GM23338 (cell line): Measurements from ENCODE around the gene TTC31. TPM values are rescaled to one million over a fixed set of nuclear protein-coding genes. Genes with fewer than 3 reads are reported as not detected.
A peak's percentile ranks its signal among the peaks of the same experiment; 100 is the strongest.

Experiments used
- ATAC-seq: fragments of 200-7000 bp; cut with Tn5 transposase; 3 replicates; pipeline ENCODE4 v1.9.1; 2020
- DNase-seq: peaks from one replicate; pipeline ENCODE4 v3.0.0-alpha.2; 2015; ENCODE audit warnings: low spot score
- H2AFZ ChIP-seq: fragments of 200-600 bp; sonication (generic); 2 replicates; pipeline ENCODE4 v1.8.0; 2016; ENCODE audit warnings: antibody characterized with exemption, mild to moderate bottlenecking, moderate library complexity
- H3F3A ChIP-seq: fragments of 200-600 bp; sonication (generic); replicated peaks from 2 replicates; pipeline ENCODE4 v1.8.0; 2017; ENCODE audit warnings: antibody characterized with exemption, mixed run types, low read depth
- H3K27ac ChIP-seq: fragments of 200-600 bp; sonication (generic); 2 replicates; pipeline ENCODE4 v1.6.1; 2016; ENCODE audit warnings: low read depth
- H3K27me3 ChIP-seq: fragments of 200-600 bp; sonication (generic); 2 replicates; pipeline ENCODE4 v1.8.0; 2016; ENCODE audit warnings: mild to moderate bottlenecking, mixed run types, moderate library complexity; ENCODE audit not compliant: insufficient read depth
- H3K36me3 ChIP-seq: fragments of 200-600 bp; sonication (generic); 2 replicates; pipeline ENCODE4 v1.8.0; 2016; ENCODE audit warnings: mild to moderate bottlenecking; ENCODE audit not compliant: insufficient read depth
- H3K4me1 ChIP-seq: fragments of 200-600 bp; sonication (generic); 2 replicates; pipeline ENCODE4 v1.8.0; 2016; ENCODE audit warnings: mild to moderate bottlenecking, moderate library complexity; ENCODE audit not compliant: insufficient read depth
- H3K4me2 ChIP-seq: fragments of 200-600 bp; sonication (generic); 2 replicates; pipeline ENCODE4 v1.7.1; 2017; ENCODE audit warnings: mixed run types
- H3K4me3 ChIP-seq: fragments of 200-600 bp; sonication (generic); 2 replicates; pipeline ENCODE4 v1.6.1; 2016; ENCODE audit warnings: mixed run types
- H3K79me2 ChIP-seq: fragments of 200-600 bp; sonication (generic); replicated peaks from 2 replicates; pipeline ENCODE4 v1.8.0; 2017; ENCODE audit warnings: mild to moderate bottlenecking; ENCODE audit not compliant: insufficient read depth
- H3K9me2 ChIP-seq: fragments of 200-600 bp; sonication (generic); 2 replicates; pipeline ENCODE4 v1.8.0; 2017; ENCODE audit not compliant: insufficient read depth
- H4K20me1 ChIP-seq: fragments of 200-600 bp; sonication (generic); replicated peaks from 2 replicates; pipeline ENCODE4 v1.8.0; 2017; ENCODE audit warnings: mild to moderate bottlenecking; ENCODE audit not compliant: insufficient read depth
- H3K27ac Mint-ChIP-seq: 2 replicates; pipeline ENCODE4 v1.8.0; 2020; ENCODE audit warnings: inconsistent platforms, mild to moderate bottlenecking, moderate library complexity, mixed read lengths
- H3K27me3 Mint-ChIP-seq: 3 replicates; pipeline ENCODE4 v1.8.0; 2022; ENCODE audit warnings: low read depth, mild to moderate bottlenecking, moderate library complexity, mixed read lengths, inconsistent platforms; ENCODE audit not compliant: insufficient read depth, poor library complexity
- H3K36me3 Mint-ChIP-seq: 3 replicates; pipeline ENCODE4 v1.8.0; 2021; ENCODE audit warnings: low read depth, mild to moderate bottlenecking, inconsistent platforms, moderate library complexity, mixed read lengths
- H3K4me1 Mint-ChIP-seq: 3 replicates; pipeline ENCODE4 v1.8.0; 2020; ENCODE audit warnings: mild to moderate bottlenecking, inconsistent platforms, mixed read lengths
- H3K4me3 Mint-ChIP-seq: 3 replicates; pipeline ENCODE4 v1.8.0; 2021; ENCODE audit warnings: moderate library complexity, mild to moderate bottlenecking, inconsistent platforms, mixed read lengths
- H3K9me3 Mint-ChIP-seq: 3 replicates; pipeline ENCODE4 v1.8.0; 2020; ENCODE audit warnings: moderate library complexity, mild to moderate bottlenecking, inconsistent platforms, mixed read lengths
- EZH2 ChIP-seq: fragments of 200-600 bp; sonication (generic); IDR thresholded peaks from one replicate; pipeline ENCODE4 v1.8.0; 2017; ENCODE audit warnings: antibody characterized with exemption, mild to moderate bottlenecking, low read depth; ENCODE audit not compliant: unreplicated experiment
- EZH2phosphoT487 ChIP-seq: fragments of 200-600 bp; sonication (generic); IDR thresholded peaks from one replicate; pipeline ENCODE4 v1.8.1; 2018; ENCODE audit warnings: antibody characterized with exemption; ENCODE audit not compliant: unreplicated experiment
- JUNB ChIP-seq: IDR thresholded peaks from one replicate; pipeline ENCODE4 v1.6.1; 2016; ENCODE audit warnings: antibody characterized with exemption; ENCODE audit not compliant: unreplicated experiment
- POLR2AphosphoS5 ChIP-seq: IDR thresholded peaks from 2 replicates; pipeline ENCODE4 v1.6.1; 2016; ENCODE audit warnings: antibody characterized with exemption, low read depth
- STAT1 ChIP-seq: IDR thresholded peaks from one replicate; pipeline ENCODE4 v1.6.1; 2016; ENCODE audit warnings: antibody characterized with exemption; ENCODE audit not compliant: unreplicated experiment
- ZNF331 ChIP-seq: fragments of 250-450 bp; sonication (Bioruptor Pico); IDR thresholded peaks from 2 replicates; pipeline ENCODE4 v1.5.0; 2020; ENCODE audit warnings: low read depth, mild to moderate bottlenecking, moderate library complexity
- polyA plus RNA-seq: library from polyadenylated mRNA; unstranded; fragments of >200 nt; fragmentation: Nextera tagmentation; extraction: Ambion mirVana; gene quantifications from 2 replicates; pipeline ENCODE4 v1.2.1, GENCODE V29; 2016
- total RNA-seq: library from RNA; depleted of rRNA; stranded (reverse); fragments of >200 nt; shearing (Covaris generic); gene quantifications from 2 replicates; pipeline ENCODE4 v1.2.3, GENCODE V29; 2014
- TF ChIP-seq, protein P1 (sequence below): fragments of 250-450 bp; sonication (Bioruptor Pico); IDR thresholded peaks from 2 replicates; pipeline ENCODE4 v1.5.0; 2020; ENCODE audit warnings: mild to moderate bottlenecking, moderate library complexity

Gene TTC31
- total and polyA plus RNA-seq, 2 experiments from 2014 or later, result 15.8 to 29.2 TPM

DNA sequence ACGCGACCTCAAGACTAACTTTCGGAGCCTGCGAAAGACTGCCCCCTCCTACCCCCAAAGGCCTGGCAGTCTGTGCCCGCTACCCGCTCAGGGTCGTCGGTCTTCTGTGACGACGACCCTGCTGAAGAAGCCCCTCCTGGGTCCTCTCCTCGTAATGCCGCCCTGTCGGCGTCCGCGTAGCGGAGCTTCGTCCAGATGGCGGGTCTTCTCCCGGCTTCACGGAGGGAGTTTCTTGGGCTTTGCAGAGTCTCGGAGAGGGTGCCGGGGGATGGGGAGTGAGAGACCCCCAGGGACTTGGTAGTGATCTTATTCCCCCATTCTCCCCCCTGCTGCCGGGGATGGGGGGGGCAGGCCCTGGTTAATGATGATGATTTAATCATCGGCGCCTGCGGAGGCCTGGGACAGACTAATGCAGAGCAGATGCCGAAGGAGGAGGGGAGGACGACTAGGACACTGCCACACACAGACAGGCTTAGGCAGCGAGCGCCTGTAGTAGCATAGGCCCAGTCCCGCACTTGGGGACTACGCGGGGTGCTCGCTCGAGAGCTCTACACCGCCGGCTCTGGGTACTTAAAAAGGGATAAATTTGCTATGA lies 25.1 kb downstream of the TTC31 start (continued):
- TF ChIP-seq, protein P1, sequence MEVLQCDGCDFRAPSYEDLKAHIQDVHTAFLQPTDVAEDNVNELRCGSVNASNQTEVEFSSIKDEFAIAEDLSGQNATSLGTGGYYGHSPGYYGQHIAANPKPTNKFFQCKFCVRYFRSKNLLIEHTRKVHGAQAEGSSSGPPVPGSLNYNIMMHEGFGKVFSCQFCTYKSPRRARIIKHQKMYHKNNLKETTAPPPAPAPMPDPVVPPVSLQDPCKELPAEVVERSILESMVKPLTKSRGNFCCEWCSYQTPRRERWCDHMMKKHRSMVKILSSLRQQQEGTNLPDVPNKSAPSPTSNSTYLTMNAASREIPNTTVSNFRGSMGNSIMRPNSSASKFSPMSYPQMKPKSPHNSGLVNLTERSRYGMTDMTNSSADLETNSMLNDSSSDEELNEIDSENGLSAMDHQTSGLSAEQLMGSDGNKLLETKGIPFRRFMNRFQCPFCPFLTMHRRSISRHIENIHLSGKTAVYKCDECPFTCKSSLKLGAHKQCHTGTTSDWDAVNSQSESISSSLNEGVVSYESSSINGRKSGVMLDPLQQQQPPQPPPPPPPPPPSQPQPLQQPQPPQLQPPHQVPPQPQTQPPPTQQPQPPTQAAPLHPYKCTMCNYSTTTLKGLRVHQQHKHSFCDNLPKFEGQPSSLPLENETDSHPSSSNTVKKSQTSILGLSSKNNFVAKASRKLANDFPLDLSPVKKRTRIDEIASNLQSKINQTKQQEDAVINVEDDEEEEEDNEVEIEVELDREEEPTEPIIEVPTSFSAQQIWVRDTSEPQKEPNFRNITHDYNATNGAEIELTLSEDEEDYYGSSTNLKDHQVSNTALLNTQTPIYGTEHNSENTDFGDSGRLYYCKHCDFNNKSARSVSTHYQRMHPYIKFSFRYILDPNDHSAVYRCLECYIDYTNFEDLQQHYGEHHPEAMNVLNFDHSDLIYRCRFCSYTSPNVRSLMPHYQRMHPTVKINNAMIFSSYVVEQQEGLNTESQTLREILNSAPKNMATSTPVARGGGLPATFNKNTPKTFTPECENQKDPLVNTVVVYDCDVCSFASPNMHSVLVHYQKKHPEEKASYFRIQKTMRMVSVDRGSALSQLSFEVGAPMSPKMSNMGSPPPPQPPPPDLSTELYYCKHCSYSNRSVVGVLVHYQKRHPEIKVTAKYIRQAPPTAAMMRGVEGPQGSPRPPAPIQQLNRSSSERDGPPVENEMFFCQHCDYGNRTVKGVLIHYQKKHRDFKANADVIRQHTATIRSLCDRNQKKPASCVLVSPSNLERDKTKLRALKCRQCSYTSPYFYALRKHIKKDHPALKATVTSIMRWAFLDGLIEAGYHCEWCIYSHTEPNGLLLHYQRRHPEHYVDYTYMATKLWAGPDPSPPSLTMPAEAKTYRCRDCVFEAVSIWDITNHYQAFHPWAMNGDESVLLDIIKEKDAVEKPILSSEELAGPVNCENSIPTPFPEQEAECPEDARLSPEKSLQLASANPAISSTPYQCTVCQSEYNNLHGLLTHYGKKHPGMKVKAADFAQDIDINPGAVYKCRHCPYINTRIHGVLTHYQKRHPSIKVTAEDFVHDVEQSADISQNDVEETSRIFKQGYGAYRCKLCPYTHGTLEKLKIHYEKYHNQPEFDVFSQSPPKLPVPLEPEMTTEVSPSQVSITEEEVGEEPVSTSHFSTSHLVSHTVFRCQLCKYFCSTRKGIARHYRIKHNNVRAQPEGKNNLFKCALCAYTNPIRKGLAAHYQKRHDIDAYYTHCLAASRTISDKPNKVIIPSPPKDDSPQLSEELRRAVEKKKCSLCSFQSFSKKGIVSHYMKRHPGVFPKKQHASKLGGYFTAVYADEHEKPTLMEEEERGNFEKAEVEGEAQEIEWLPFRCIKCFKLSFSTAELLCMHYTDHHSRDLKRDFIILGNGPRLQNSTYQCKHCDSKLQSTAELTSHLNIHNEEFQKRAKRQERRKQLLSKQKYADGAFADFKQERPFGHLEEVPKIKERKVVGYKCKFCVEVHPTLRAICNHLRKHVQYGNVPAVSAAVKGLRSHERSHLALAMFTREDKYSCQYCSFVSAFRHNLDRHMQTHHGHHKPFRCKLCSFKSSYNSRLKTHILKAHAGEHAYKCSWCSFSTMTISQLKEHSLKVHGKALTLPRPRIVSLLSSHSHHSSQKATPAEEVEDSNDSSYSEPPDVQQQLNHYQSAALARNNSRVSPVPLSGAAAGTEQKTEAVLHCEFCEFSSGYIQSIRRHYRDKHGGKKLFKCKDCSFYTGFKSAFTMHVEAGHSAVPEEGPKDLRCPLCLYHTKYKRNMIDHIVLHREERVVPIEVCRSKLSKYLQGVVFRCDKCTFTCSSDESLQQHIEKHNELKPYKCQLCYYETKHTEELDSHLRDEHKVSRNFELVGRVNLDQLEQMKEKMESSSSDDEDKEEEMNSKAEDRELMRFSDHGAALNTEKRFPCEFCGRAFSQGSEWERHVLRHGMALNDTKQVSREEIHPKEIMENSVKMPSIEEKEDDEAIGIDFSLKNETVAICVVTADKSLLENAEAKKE (CRISPR knock-in tag), result no peak
- TF ChIP-seq JUNB (no peak), STAT1 (no peak), EZH2phosphoT487 (no peak), ZNF331 (CRISPR knock-in tag) (no peak)

DNA sequence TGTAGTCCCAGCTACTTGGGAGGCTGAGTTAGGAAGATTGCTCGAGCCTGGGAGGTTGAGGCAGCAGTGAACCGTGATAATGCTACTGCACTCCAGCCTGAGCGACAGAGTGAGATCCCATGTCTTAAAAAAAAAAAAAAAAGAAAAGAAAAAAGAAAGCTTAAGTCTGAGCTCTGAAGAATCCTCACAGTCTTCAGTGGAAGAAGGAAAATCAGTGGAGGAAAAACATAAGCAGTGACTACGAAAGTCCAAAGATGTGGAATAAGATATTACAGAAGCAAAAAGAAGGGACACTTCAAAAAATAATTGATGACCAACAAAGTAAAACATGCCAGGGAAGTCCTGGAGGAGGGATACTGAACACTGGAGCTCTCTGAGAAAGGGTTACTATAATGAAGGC lies 27.4 kb downstream of the TTC31 start:
- peaks cover 15% of the 10 kb centered on the region for H3K36me3 Mint-ChIP-seq
- Histone ChIP-seq H3K9me2 (no peaks in the 10 kb centered on the region), H3K79me2 (peaks cover 8% of the 10 kb centered on the region), H3K4me1 (peaks cover 24% of the 10 kb centered on the region), H2AFZ (no peak overlapping the region), H3K4me2 (no peak overlapping the region), H3K36me3 (peaks cover 4% of the 10 kb centered on the region; the same call in 1 of the 2 replicates), H3K27me3 (peaks cover 92% of the 10 kb centered on the region), H4K20me1 (no peaks in the 10 kb centered on the region), H3K27ac (no peak overlapping the region), H3F3A (no peaks in the 10 kb centered on the region), H3K4me3 (no peak overlapping the region)
- TF ChIP-seq EZH2 (peak; percentile 70), POLR2AphosphoS5 (no peak)
- no peak overlapping the region for H3K27ac Mint-ChIP-seq
- peak overlapping the region; percentile 5; the same call in 1 of the 3 replicates for H3K4me3 Mint-ChIP-seq
- H3K9me3 Mint-ChIP-seq, result peaks cover 10% of the 10 kb centered on the region
- peaks cover 92% of the 10 kb centered on the region for H3K27me3 Mint-ChIP-seq
- ATAC-seq (no peak), DNase-seq (no peak)
- H3K4me1 Mint-ChIP-seq, result peaks cover 25% of the 10 kb centered on the region
